Measurements from ENCODE around the gene APOA4. TPM values are rescaled to one million over a fixed set of nuclear protein-coding genes. Genes with fewer than 3 reads are reported as not detected.

APOA4 gene
- total and polyA plus RNA-seq, 11 donors: 0.86 TPM; not detected in 10

- H3K4me1 ChIP-seq: peaks cover 0 to 11% (median 7%) of the 10 kb centered on the region in 12 donors
- no peaks in the 10 kb centered on the region for H3K9me3 ChIP-seq
- intact Hi-C loops (cut with DNase I): loop anchor here in 1 of 10 donors (10.0 kb wide), 1 partner anchor 364 kb away; no protein-coding TSS in a partner anchor
- peaks cover 3 to 98% (median 89%) of the 10 kb centered on the region in 9 donors for H3K36me3 ChIP-seq
- no peak overlapping the region for H3K4me3 ChIP-seq
- H3K27ac ChIP-seq: no peak overlapping the region
- ATAC-seq (no peak), DNase-seq (no peak)
- WGBS, 4 donors: 90 to 97% (median 93%) methylated on average over 6 of the region's 6 CpGs
- TF ChIP-seq, protein P1, sequence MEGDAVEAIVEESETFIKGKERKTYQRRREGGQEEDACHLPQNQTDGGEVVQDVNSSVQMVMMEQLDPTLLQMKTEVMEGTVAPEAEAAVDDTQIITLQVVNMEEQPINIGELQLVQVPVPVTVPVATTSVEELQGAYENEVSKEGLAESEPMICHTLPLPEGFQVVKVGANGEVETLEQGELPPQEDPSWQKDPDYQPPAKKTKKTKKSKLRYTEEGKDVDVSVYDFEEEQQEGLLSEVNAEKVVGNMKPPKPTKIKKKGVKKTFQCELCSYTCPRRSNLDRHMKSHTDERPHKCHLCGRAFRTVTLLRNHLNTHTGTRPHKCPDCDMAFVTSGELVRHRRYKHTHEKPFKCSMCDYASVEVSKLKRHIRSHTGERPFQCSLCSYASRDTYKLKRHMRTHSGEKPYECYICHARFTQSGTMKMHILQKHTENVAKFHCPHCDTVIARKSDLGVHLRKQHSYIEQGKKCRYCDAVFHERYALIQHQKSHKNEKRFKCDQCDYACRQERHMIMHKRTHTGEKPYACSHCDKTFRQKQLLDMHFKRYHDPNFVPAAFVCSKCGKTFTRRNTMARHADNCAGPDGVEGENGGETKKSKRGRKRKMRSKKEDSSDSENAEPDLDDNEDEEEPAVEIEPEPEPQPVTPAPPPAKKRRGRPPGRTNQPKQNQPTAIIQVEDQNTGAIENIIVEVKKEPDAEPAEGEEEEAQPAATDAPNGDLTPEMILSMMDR (IDR thresholded peaks at IDR 0.05): no peak
- no peak for TF ChIP-seq POLR2A (IDR thresholded peaks at IDR 0.05)
- H3K27me3 ChIP-seq: no peaks in the 10 kb centered on the region
These were observed 37.2 kb upstream of the APOA4 start for GRCh38 chr11:116860303-116860702.

GRCh38 chr11:116859175-116859574 is 36.1 kb upstream of the APOA4 start:
- Histone ChIP-seq H3K4me1 (peaks cover 0 to 16% (median 0%) of the 10 kb centered on the region in 12 donors), H3K27ac (no peak overlapping the region), H3K27me3 (no peaks in the 10 kb centered on the region), H3K4me3 (no peak overlapping the region), H3K9me3 (no peaks in the 10 kb centered on the region), H3K36me3 (peaks cover 3 to 98% (median 78%) of the 10 kb centered on the region in 9 donors)
- 90 to 94% (median 91%) methylated on average over 5 to 8 of the region's 8 CpGs for WGBS, 4 donors
- ATAC-seq: no peak
- no peak for DNase-seq
- intact Hi-C loops (cut with DNase I): no loop called here
- TF ChIP-seq POLR2A (IDR thresholded peaks at IDR 0.05): no peak
- TF ChIP-seq, protein P1 (IDR thresholded peaks at IDR 0.05): no peak

- no peaks in the 10 kb centered on the region for H3K27me3 ChIP-seq
- peaks cover 0 to 29% (median 4%) of the 10 kb centered on the region in 12 donors for H3K4me1 ChIP-seq
- H3K36me3 ChIP-seq: peaks cover 3 to 93% (median 67%) of the 10 kb centered on the region in 9 donors
- 40 to 63% (median 58%) methylated on average over 3 to 7 of the region's 7 CpGs for WGBS, 4 donors
- H3K9me3 ChIP-seq: no peaks in the 10 kb centered on the region
- H3K27ac ChIP-seq: no peak overlapping the region
- no peak for ATAC-seq
- no peak for TF ChIP-seq POLR2A (IDR thresholded peaks at IDR 0.05)
- TF ChIP-seq, protein P1 (IDR thresholded peaks at IDR 0.05): no peak
- intact Hi-C loops (cut with DNase I): no loop called here
- H3K4me3 ChIP-seq: no peak overlapping the region
- no peak for DNase-seq
These were observed 34.8 kb upstream of the APOA4 start for GRCh38 chr11:116857936-116858335.

DNA sequence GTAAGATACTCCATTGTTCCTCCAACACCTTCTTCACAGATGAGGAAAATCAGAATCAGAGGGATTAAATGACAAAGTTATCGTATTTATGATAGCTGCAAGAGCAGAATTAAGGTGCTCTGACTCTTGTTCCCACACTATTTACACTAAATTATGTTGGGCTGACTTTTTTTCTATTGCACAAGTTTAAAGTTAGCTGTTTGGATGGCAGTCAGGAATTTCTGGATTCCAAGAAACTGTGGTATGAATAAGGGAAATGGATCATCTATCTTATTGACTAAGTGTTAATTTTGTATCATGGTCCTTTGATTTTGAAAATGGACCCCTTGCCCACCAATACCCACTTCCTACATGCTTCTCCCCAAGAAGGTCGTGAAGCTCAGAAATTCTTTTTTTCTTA is 34.2 kb upstream of the APOA4 start:
- Histone ChIP-seq H3K36me3 (peaks cover 3 to 92% (median 61%) of the 10 kb centered on the region in 9 donors), H3K27ac (no peak overlapping the region), H3K9me3 (no peaks in the 10 kb centered on the region), H3K27me3 (no peaks in the 10 kb centered on the region), H3K4me1 (peaks cover 0 to 35% (median 10%) of the 10 kb centered on the region in 12 donors), H3K4me3 (no peak overlapping the region)
- no peak for TF ChIP-seq POLR2A (IDR thresholded peaks at IDR 0.05)
- TF ChIP-seq, protein P1 (IDR thresholded peaks at IDR 0.05): no peak
- intact Hi-C loops (cut with DNase I): no loop called here
- ATAC-seq: no peak
- DNase-seq: no peak
- 83 to 94% (median 88%) methylated on average over 2 of the region's 2 CpGs for WGBS, 4 donors
